ENCODE results near the gene CFL1.

The CFL1 gene

GRCh38 chr11:65887723-65888162, 29.8 kb upstream of the CFL1 start:
- peak; percentile 67 for DNase-seq (ENCODE audit: low read depth)

DNA sequence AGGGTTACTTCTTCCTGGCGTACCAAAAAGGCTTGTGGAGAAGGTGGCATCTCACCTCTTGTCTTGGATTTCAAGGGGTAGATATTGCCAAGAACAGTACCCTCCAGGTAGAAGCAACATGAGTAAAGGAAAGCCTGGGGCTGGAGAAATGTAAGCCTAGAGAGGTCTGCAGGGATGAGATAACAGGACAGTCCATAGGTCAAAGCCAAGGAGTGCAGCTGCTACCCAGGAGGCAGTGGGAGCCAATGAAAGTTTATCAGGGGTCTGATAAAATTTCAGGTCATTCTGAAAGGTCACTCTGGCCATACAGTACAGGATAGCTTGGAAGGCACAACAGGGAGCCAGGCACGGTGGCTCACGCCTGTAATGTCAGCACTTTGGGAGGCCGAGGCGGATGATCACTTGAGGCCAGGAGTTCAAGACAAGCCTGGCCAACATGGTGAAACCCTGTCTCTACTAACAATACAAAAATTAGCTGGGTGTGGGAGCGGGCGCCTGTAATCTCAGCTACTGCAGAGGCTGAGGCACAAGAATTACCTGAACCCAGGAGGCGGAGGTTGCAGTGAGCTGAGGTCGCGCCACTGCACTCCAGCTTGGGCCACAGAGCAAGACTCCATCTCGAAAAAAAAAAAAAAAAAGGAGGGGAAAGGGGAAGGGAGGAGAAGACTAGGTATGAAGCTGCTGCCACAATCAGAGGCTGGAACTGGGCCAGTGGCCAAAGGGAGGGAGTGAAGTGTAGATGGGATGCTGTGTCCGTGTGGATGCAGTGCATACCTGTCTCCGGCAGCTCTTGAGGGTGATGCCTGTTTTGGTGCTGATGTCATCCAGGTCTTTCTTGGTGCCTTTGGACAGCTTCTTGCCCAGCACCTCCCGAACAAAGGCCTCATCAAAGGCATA, 29.1 kb upstream of the CFL1 start:
- DNase-seq (ENCODE audit: low read depth): no peak

- no peak for DNase-seq (ENCODE audit: low read depth)
Measured at GRCh38 chr11:65885808-65886536, 28.0 kb upstream of the CFL1 start.

GRCh38 chr11:65885231-65885630, 27.3 kb upstream of the CFL1 start:
- no peak for DNase-seq (ENCODE audit: low read depth)

DNA sequence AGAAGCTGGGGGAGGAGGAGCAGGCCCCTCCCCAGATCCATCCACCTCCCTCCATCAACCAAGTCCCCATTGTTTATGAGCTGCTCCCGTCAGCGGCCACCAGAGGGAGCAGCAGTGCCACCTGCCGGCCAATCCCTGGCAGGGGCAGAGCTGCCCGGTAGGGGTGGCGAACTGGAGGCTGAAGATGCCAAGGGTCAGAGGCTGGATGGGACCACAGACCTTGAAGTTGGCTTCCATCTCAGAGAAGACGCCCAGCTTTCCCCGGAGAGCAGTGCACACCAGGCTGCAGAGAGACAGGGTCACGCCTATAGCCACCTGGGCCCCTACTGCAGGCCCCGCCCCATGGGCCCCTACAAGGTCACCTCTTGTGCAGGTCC, 26.7 kb upstream of the CFL1 start:
- DNase-seq (ENCODE audit: low read depth): peak; percentile 75

GRCh38 chr11:65883786-65884715, 26.1 kb upstream of the CFL1 start:
- DNase-seq (ENCODE audit: low read depth): no peak

- no peak for DNase-seq (ENCODE audit: low read depth)
Measured at GRCh38 chr11:65883058-65883761, 25.2 kb upstream of the CFL1 start.

DNA sequence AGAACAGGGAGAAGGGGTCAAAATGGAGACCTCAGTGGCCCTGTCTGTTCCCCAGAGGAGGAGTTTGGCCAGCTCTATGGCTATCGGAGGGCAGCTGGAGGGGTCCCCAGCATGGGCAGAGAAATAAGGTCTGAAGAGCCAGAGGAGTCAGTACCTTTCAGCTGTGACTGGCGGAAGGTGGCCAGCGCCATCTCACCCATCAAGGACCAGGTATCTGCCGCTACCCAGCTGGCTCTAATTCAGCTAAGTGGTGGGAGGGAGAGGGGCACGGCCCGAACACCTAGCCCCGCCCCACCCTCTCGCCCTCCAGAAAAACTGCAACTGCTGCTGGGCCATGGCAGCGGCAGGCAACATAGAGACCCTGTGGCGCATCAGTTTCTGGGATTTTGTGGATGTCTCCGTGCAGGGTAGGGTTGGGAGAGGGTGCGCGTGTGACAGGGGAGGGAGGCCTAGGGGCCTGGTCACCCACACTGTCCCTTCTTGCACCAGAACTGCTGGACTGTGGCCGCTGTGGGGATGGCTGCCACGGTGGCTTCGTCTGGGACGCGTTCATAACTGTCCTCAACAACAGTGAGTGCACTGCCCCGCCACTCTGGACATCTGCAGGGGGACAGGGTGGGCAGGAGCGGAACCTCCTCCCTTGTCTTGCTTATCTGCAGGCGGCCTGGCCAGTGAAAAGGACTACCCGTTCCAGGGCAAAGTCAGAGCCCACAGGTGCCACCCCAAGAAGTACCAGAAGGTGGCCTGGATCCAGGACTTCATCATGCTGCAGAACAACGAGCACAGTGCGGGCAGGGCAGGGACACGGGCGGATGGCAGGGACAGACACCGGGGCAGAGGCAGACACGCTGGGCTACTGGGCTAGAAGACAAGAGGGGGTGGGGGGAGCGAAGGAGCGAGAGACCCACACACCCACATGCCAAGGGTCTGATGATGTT, 24.4 kb upstream of the CFL1 start:
- DNase-seq (ENCODE audit: low read depth): no peak

DNA sequence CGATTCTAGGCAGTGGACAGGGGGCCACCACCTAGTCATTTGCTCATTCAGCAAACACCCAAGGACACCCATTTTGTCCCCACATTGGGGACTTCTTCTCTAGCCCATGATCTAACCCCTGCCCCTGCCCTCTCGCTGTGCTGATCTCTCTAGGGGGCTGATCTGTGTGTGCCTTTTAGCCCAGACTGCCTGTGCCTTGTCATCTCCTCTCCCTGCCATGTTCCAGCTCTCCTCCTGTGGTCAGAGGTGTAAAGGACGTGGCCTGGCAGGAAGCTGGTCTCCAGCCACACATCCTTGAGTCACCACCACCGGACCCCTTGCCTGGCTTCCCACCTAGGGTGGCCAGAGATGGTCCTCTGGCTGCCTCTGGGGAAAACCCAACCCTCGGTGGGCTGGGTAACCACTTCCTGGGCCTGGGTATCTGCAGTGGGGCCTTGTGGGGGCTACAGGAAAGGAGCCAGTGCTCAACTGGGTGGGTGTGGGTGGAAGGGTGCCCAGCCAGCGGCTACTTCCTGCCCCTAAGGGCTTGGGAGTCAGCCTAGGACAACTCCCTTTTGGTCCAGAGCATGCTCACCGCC, 23.0 kb upstream of the CFL1 start:
- DNase-seq (ENCODE audit: low read depth): peak; percentile 41

GRCh38 chr11:65880027-65880426, 22.0 kb upstream of the CFL1 start:
- DNase-seq (ENCODE audit: low read depth): no peak

DNA sequence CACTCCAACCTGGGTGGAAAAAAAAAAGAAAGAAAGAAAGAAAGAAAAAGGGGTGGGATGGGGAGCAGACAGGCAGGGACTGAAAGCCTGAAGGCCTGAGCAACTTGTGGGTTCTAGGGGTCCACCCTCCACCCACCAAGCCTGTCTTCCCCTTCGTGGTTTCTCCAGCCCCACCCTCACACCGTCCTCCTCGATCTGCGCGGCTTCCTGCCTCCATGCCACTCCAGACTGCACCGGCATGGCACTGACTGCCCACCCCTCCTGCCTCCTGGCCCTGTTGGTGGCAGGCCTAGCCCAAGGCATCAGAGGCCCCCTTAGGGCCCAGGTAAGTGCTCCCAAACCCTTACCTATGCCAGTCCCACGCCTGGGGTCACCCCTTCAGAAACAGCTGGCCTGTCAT, 21.6 kb upstream of the CFL1 start, which contains the start of gene CTSW:
Gene CTSW, plus strand, starts transcription at position 221 of the 400 bp plus-strand sequence. Its CDS starts 18 bp downstream, at position 239.
- DNase-seq (ENCODE audit: low read depth): no peak

GRCh38 chr11:65873318-65874156, 15.6 kb upstream of the CFL1 start:
- peak; percentile 93 for DNase-seq (ENCODE audit: low read depth)

- DNase-seq (ENCODE audit: low read depth): peak; percentile 75
Measured at GRCh38 chr11:65872586-65873317, 14.8 kb upstream of the CFL1 start, which contains the start of gene EFEMP2. EFEMP2 (minus strand) TSS chr11:65872800; CDS start chr11:65872354, 446 bp downstream.

GRCh38 chr11:65871811-65872548, 14.0 kb upstream of the CFL1 start:
- peak; percentile 60 for DNase-seq (ENCODE audit: low read depth)

GRCh38 chr11:65870706-65871681, 13.0 kb upstream of the CFL1 start:
- DNase-seq (ENCODE audit: low read depth): peak; percentile 41

- no peak for DNase-seq (ENCODE audit: low read depth)
Measured at GRCh38 chr11:65870307-65870658, 12.3 kb upstream of the CFL1 start.
